Stimulated activated CD8-positive, alpha-beta memory T cell treated with anti-CD3 and anti-CD28 coated beads, Interleukin-12 subunit alpha, Interleukin-12 subunit beta, amount 100 ng/mL, for 24 hours (primary cell): ENCODE measurements around the gene TM9SF2.
"Not testable (repeated sequence)": the region's sequence is repeated elsewhere in the genome, so short reads cannot be mapped to it uniquely, and the experiment has no call there.

Source experiments
- DNase-seq: peaks from one replicate; pipeline ENCODE4 v3.0.0-alpha.2; 2020; ENCODE audit errors: extremely low read depth

TM9SF2 gene

GRCh38 chr13:99501184-99501847 lies at the start of gene TM9SF2:
TSS of gene TM9SF2 (plus strand) at chr13:99501472. CDS start at chr13:99501607, 135 bp downstream.
- peak; percentile 82 for DNase-seq

GRCh38 chr13:99454518-99455183 lies 46.6 kb upstream of the TM9SF2 start:
- no peak for DNase-seq

- DNase-seq, result no peak
These were observed 42.0 kb upstream of the TM9SF2 start for GRCh38 chr13:99459099-99459850.

- not testable (repeated sequence) for DNase-seq
These were observed 40.5 kb upstream of the TM9SF2 start for GRCh38 chr13:99460802-99461201.

GRCh38 chr13:99463646-99464397 lies 37.5 kb upstream of the TM9SF2 start:
- no peak for DNase-seq

GRCh38 chr13:99464441-99464949 lies 36.8 kb upstream of the TM9SF2 start:
- DNase-seq, result no peak

GRCh38 chr13:99465454-99465853 lies 35.8 kb upstream of the TM9SF2 start:
- DNase-seq, result no peak

- no peak for DNase-seq
These were observed 33.5 kb upstream of the TM9SF2 start for GRCh38 chr13:99467764-99468163.

- DNase-seq, result no peak
These were observed 32.2 kb upstream of the TM9SF2 start for GRCh38 chr13:99469041-99469440.

- no peak for DNase-seq
These were observed 31.2 kb upstream of the TM9SF2 start for GRCh38 chr13:99470027-99470426.

- no peak for DNase-seq
These were observed 29.8 kb upstream of the TM9SF2 start for GRCh38 chr13:99471221-99472121.

- no peak for DNase-seq
These were observed 29.2 kb upstream of the TM9SF2 start for GRCh38 chr13:99472122-99472440.

- no peak for DNase-seq
These were observed 27.8 kb upstream of the TM9SF2 start for GRCh38 chr13:99473515-99473914.

- DNase-seq, result no peak
These were observed 24.6 kb upstream of the TM9SF2 start for GRCh38 chr13:99476648-99477047.

- DNase-seq, result no peak
These were observed 23.8 kb upstream of the TM9SF2 start for GRCh38 chr13:99477493-99477892.

GRCh38 chr13:99481366-99481765 lies 19.9 kb upstream of the TM9SF2 start:
- DNase-seq, result no peak

GRCh38 chr13:99484473-99484872 lies 16.8 kb upstream of the TM9SF2 start:
- no peak for DNase-seq

GRCh38 chr13:99486996-99487395 lies 14.3 kb upstream of the TM9SF2 start:
- DNase-seq, result no peak

- no peak for DNase-seq
These were observed 12.2 kb upstream of the TM9SF2 start for GRCh38 chr13:99489028-99489427.

- DNase-seq, result not testable (repeated sequence)
These were observed 9.5 kb upstream of the TM9SF2 start for GRCh38 chr13:99491750-99492149.
